SIG-M5 treated with dmso at 0.1 percent for 504 hours (cell line): ENCODE data around the gene GH2.

Source experiments
- DNase-seq: peaks from one replicate; lab custom pipeline; 2025; ENCODE audit not compliant: unreplicated experiment; lab: John Stamatoyannopoulos, UW

The GH2 gene

GRCh38 chr17:63842540-63843386, 39.0 kb downstream of the GH2 start, which contains the start of gene SMARCD2:
TSS of gene SMARCD2 (minus strand) at chr17:63842685. CDS start at chr17:63842674, 11 bp downstream.
- peak; percentile 99 for DNase-seq

- peak; percentile 44 for DNase-seq
These were observed 39.6 kb downstream of the GH2 start for GRCh38 chr17:63842173-63842539.

- peak; percentile 50 for DNase-seq
These were observed 40.2 kb downstream of the GH2 start for GRCh38 chr17:63841350-63842172.

GRCh38 chr17:63840591-63841349, 41.0 kb downstream of the GH2 start:
- DNase-seq = no peak

GRCh38 chr17:63838631-63839171, 43.0 kb downstream of the GH2 start:
- DNase-seq = peak; percentile 81

GRCh38 chr17:63837962-63838600, 43.7 kb downstream of the GH2 start:
- no peak for DNase-seq

GRCh38 chr17:63837480-63837879, 44.3 kb downstream of the GH2 start:
- DNase-seq = no peak

GRCh38 chr17:63836811-63837210, 44.9 kb downstream of the GH2 start:
- no peak for DNase-seq

GRCh38 chr17:63835167-63835720, 46.5 kb downstream of the GH2 start:
- no peak for DNase-seq

GRCh38 chr17:63834431-63835166, 47.1 kb downstream of the GH2 start:
- DNase-seq = peak; percentile 95

GRCh38 chr17:63833741-63834373, 47.9 kb downstream of the GH2 start:
- DNase-seq = no peak

GRCh38 chr17:63833026-63833740, 48.6 kb downstream of the GH2 start:
- no peak for DNase-seq

- DNase-seq = no peak
These were observed 49.3 kb downstream of the GH2 start for GRCh38 chr17:63832455-63832854.

- DNase-seq = no peak
These were observed 49.7 kb downstream of the GH2 start for GRCh38 chr17:63832014-63832413.

- no peak for DNase-seq
These were observed 50.2 kb downstream of the GH2 start for GRCh38 chr17:63831505-63831904.

- no peak for DNase-seq
These were observed 50.7 kb downstream of the GH2 start for GRCh38 chr17:63830904-63831491.

GRCh38 chr17:63830278-63830677, 51.5 kb downstream of the GH2 start:
- DNase-seq = no peak
